Mononuclear cell (primary cell): ENCODE data around the gene NLK. TPM values are rescaled to one million over a fixed set of nuclear protein-coding genes. Genes with fewer than 3 reads are reported as not detected.
"Not testable (repeated sequence)": the region's sequence is repeated elsewhere in the genome, so short reads cannot be mapped to it uniquely, and the experiment has no call there.

Experiments used
- H3K27me3 ChIP-seq: 2 replicates; pipeline ENCODE4 v1.6.0; 2011; ENCODE audit warnings: low read length, control low read depth; ENCODE audit not compliant: insufficient read depth
- H3K4me1 ChIP-seq: 2 replicates; pipeline ENCODE4 v1.5.1; 2011; ENCODE audit warnings: mild to moderate bottlenecking, low read length, control low read depth; ENCODE audit not compliant: insufficient read depth
- H3K4me3 ChIP-seq: 2 replicates; pipeline ENCODE4 v1.5.1; 2011; ENCODE audit warnings: mild to moderate bottlenecking, low read length, moderate library complexity
- H3K9me3 ChIP-seq: 2 replicates; pipeline ENCODE4 v1.5.1; 2011; ENCODE audit warnings: low read depth, mild to moderate bottlenecking, control low read depth, low read length
- total RNA-seq: library from RNA; depleted of rRNA; stranded (reverse); fragments of >200 nt; gene quantifications from one replicate; pipeline ENCODE4 v1.2.3, GENCODE V29; 2012

Gene NLK
- total RNA-seq, 1 donor: 17.1 TPM

DNA sequence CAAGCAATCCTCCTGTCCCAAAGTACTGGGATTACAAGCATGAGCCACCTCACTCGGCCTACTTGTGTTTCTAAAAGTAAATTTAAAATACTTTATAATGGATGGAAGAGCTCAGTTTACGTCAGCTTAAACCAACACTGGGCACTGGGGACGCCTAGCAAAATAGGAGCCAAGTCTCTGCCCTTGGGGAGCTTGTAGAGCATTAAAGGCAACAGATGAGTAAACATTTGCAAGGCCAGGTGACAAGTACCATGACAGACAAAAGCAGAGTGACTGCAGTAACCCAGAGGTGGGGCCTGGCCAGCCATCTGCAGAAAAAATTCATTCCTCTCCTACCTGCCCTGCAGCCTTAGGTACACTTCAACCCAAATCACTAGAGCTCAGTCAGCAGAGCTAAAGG lies 12.1 kb upstream of the NLK start:
- Histone ChIP-seq H3K9me3 (no peaks in the 10 kb centered on the region), H3K4me3 (no peak overlapping the region), H3K27me3 (no peaks in the 10 kb centered on the region), H3K4me1 (peaks cover 5% of the 10 kb centered on the region)

DNA sequence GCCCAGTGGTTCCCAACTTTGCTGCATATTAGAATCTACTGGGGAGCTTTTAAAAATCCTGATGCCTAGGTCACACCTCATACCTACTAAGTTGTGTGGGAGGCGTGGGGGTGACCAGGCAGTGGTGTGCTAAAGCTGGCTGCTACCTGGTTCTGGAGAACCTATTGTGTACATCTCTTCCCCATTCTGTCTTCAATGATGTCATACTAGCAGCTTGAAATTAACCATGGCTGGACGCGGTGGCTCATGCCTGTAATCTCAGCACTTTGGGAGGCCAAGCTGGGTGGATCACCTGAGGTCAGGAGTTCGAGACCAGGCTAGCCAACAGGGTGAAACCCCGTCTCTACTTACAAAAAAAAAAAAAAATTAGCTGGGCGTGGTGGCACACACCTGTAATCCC lies 11.3 kb upstream of the NLK start:
- H3K9me3 ChIP-seq: no peaks in the 10 kb centered on the region
- H3K27me3 ChIP-seq: no peaks in the 10 kb centered on the region
- no peak overlapping the region for H3K4me3 ChIP-seq
- peaks cover 5% of the 10 kb centered on the region for H3K4me1 ChIP-seq

DNA sequence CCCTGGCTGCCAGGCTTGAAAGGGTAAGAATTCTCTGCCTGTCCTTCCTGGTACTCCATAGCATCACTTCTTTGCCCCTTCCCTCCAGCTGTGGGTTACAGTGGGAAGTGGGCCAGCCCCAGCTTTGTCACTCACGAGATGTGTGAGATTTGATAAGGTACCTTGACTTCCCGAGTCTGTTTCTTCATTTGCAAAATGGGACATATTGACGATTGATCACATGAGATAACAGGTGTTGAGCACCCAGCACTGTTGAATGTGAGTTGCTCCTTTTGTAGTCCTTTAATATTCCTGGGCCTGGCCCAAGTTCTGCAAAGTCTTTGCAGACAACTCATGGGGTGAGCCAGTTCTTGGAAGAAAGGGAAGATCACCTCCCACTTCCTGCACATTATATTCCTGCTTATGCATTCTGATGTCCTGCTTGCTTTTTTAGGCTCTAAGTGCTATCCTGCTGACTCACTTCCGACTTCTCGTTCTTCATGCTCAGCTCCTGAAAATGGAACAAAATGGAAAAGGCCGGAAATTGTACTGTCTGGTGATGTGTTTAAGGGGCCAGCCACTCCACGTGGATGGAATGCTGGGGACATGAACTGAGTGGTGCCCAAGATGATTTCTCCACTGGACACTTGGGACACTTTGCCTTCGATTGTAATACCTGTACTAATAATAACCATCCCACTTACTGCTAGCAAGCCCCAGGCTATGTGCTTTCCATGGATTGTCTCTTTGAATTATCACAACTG lies 8.3 kb upstream of the NLK start:
- Histone ChIP-seq H3K9me3 (no peaks in the 10 kb centered on the region), H3K27me3 (no peaks in the 10 kb centered on the region), H3K4me1 (peaks cover 5% of the 10 kb centered on the region), H3K4me3 (no peak overlapping the region)

DNA sequence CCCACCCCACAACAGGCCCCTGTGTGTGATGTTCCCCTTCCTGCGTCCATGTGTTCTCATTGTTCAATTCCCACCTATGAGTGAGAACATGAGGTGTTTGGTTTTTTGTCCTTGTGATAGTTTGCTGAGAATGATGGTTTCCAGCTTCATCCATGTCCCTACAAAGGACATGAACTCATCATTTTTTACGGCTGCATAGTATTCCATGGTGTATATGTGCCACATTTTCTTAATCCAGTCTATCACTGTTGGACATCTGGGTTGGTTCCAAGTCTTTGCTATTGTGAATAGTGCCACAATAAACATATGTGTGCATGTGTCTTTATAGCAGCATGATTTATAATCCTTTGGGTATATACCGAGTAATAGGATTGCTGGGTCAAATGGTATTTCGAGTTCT lies 7.0 kb upstream of the NLK start:
- H3K4me1 ChIP-seq, H3K4me3 ChIP-seq, H3K9me3 ChIP-seq, H3K27me3 ChIP-seq: not testable (repeated sequence)

DNA sequence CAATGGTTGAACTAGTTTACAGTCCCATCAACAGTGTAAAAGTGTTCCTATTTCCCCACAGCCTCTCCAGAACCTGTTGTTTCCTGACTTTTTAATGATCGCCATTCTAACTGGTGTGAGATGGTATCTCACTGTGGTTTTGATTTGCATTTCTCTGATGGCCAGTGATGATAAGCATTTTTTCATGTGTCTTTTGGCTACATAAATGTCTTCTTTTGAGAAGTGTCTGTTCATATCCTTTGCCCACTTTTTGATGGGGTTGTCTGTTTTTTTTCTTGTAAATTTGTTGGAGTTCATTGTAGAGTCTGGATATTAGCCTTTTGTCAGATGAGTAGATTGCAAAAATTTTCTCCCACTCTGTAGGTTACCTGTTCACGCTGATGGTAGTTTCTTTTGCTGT lies 6.6 kb upstream of the NLK start:
- H3K4me3 ChIP-seq, H3K27me3 ChIP-seq, H3K9me3 ChIP-seq: not testable (repeated sequence)
- peaks cover 10% of the 10 kb centered on the region for H3K4me1 ChIP-seq

DNA sequence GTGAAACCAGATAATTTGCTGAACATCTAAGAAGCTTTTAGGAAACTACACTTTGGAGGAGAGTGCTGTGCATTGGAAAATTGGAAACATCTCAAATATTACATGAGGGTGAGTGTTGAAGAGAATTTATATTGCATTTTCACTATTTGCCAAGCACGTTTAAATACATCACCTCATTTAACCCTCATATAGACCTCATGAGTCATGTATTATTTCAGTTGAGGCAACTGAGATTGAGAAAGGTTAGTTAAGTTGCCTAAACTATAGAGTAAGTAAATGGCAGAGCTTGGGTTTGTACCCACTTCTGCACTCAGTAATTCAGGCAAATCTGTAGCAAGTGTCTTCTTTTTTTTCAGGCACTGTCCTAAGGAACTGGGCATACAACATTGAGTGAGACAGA lies 3.7 kb upstream of the NLK start:
- H3K27me3 ChIP-seq: no peaks in the 10 kb centered on the region
- no peaks in the 10 kb centered on the region for H3K9me3 ChIP-seq
- no peak overlapping the region for H3K4me3 ChIP-seq
- H3K4me1 ChIP-seq: peaks cover 25% of the 10 kb centered on the region

DNA sequence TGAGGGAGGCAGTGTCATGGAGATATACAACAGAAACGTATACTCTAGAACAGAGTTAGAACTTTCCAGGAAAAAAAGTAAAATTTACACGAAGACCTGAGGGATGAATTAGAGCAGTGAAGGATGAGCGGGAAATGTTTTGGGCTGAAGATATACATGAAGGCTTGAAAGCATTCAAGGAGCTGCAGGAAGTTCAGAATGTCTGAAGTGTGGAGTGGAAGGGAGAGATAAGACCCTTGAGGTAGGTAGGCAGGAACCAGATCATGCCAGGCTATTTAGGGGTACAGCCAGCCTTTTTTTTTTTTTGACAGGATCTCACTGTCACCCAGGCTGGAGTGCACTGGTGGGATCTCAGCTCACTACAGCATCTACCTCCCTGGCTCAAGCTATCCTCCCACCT lies 3.2 kb upstream of the NLK start:
- Histone ChIP-seq H3K9me3 (no peaks in the 10 kb centered on the region), H3K4me1 (peaks cover 21% of the 10 kb centered on the region), H3K27me3 (no peaks in the 10 kb centered on the region), H3K4me3 (no peak overlapping the region)

DNA sequence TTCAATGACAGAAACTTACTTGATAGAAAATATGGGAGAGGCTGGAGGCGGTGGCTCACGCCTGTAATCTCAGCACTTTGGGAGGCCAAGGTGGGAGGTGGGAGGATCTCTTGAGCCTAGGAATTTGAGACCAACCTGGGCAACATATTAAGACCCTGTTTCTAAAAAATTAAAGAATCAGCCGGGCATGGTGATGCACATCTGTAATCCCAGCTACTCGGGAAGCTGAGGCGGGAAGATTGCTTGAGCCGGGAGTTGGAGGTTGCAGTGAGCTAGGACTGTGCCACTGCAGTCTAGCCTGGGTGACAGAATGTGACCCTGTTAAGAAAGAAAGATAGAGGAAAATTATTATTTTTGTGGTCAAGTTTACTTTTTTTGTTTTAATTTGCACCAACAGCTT lies 2.1 kb upstream of the NLK start:
- H3K4me3 ChIP-seq: no peak overlapping the region
- H3K4me1 ChIP-seq: peaks cover 30% of the 10 kb centered on the region
- H3K9me3 ChIP-seq: no peaks in the 10 kb centered on the region

DNA sequence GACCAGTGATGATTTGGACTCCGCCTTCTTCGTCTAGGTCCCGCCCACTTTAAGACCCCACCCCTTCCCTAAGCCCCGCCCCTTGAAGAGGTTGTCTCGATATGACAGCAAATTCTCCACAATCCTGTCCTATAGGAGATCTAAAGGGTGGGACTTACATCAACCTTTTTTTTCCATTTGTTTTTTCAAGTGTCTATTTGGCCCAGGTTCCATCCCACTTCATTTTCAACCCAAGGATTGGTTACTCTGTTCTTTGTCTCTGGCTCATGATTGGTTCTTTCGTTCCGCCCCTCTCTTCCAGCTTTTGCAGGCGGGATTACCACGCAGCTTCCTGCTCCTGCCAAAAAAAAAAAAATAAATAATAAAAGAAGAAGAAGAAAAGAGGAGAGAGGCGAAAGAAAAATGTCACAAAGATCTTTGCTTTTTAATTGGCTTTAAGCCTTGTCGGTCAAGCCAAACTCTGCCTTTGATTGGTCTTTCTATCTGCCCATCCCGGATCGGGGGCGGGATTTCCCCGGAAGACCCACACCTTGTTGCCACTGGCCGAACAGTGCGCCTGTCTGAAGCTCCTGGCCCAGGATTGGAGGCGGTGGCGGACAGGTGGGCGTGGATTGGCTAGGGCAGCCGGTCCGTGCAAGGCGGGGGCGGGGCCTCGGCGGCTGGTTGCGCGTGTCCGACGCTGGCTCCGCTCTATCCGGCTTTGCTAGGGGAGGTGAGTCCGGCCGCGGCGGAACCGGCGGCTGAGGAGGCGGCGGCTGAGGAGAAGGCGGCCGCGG lies 1.2 kb upstream of the NLK start:
- H3K9me3 ChIP-seq: no peaks in the 10 kb centered on the region
- H3K4me3 ChIP-seq: peak overlapping the region; percentile 63
- peaks cover 30% of the 10 kb centered on the region for H3K4me1 ChIP-seq
- no peaks in the 10 kb centered on the region for H3K27me3 ChIP-seq

More for the DNA sequence above, 2.1 kb upstream of the NLK start:
- no peaks in the 10 kb centered on the region for H3K27me3 ChIP-seq

DNA sequence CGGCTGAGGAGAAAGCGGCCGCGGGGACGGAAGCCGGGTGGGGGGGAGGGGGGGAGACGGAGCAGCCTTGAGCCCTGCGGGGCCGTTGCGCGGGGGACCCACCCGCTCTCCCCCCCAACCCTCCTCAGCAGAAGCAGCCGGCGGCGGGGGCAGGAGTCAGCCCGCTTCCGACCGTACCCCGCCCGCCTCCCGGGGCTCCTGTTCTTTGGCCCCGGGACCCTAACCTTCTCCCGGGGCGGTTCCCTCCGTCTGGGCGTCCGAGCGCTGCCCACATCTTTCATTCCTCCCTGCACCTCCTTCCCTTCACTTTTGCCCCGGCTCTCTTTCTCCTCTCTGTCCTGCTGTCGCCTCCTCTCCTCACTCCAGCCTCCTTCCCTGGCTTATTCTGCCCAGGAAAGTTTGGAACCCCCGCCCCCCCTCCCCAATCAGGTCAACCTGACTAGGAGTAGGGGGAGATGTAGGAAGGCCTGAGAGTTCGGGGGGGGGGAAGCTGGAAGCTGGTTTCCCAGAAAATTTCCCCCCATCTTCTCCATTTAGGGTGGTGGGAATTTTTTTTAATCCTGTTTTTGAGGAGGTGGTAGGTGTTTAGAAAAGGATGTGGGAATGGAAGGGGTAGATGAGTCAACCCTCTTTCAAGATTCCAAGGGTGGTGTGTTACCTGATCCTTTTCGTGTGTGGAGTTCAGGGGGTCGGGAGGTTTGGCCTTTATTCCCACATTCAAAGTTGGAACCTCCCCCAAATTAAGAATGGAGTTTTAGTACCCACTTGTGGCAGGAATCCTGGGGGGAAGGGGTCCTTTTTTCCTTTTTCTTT lies 427 bp upstream of the NLK start:
- Histone ChIP-seq H3K4me1 (peaks cover 34% of the 10 kb centered on the region), H3K9me3 (no peaks in the 10 kb centered on the region), H3K27me3 (no peaks in the 10 kb centered on the region), H3K4me3 (peak overlapping the region; percentile 63)

DNA sequence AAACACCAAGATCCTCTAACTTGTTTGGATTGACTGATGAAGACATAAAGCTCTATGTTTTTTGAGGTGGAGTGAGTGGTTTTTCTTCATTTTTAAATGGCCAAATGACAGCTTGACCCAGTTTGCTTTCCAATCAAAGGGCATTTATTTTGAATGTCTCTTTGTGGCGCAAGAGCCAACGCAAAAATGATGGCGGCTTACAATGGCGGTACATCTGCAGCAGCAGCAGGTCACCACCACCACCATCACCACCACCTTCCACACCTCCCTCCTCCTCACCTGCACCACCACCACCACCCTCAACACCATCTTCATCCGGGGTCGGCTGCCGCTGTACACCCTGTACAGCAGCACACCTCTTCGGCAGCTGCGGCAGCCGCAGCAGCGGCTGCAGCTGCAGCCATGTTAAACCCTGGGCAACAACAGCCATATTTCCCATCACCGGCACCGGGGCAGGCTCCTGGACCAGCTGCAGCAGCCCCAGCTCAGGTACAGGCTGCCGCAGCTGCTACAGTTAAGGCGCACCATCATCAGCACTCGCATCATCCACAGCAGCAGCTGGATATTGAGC lies 329 bp downstream of the NLK start:
- Histone ChIP-seq H3K4me3 (no peak overlapping the region), H3K27me3 (no peaks in the 10 kb centered on the region), H3K4me1 (peaks cover 34% of the 10 kb centered on the region), H3K9me3 (no peaks in the 10 kb centered on the region)

DNA sequence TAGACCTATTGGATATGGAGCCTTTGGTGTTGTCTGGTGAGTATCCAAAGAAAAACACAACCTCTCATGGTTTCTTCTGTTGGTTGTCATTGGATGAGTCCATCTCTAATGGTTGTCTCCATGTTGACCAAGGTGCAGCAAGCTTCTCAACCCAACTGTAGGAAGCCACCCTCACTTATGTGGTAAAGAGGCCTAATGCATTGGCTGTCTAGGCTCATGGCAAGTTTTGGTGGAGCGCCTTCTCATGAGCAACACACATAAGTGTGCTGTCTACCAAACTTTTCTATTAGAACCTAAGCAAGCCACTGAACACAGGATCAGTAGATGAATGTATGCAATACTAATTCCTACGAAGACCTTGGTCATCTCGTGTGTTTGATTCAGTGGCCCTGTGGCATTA lies 819 bp downstream of the NLK start:
- no peak overlapping the region for H3K4me3 ChIP-seq
- H3K27me3 ChIP-seq: no peaks in the 10 kb centered on the region
- H3K4me1 ChIP-seq: peaks cover 34% of the 10 kb centered on the region
- no peaks in the 10 kb centered on the region for H3K9me3 ChIP-seq

DNA sequence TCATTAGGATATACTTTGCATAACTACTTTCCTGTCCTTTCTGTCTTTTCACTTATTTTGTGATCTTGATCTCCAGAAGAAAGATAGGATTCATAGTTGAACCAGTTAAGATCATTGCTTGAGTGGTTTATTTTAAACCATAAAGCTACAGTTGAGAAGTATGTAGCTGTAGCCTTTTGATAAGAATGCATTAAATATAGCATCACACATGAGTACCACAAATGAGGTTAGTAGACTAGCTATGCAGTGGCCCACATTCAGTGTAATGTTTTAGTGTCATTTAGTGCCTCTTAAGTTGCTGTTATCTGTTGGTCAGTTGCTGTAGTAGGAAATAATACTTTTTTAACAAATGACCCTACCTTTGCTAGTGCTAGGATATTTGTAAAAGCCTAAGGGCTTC lies 1.3 kb downstream of the NLK start:
- H3K4me1 ChIP-seq: peaks cover 34% of the 10 kb centered on the region
- H3K27me3 ChIP-seq: no peaks in the 10 kb centered on the region
- no peak overlapping the region for H3K4me3 ChIP-seq
- no peaks in the 10 kb centered on the region for H3K9me3 ChIP-seq

DNA sequence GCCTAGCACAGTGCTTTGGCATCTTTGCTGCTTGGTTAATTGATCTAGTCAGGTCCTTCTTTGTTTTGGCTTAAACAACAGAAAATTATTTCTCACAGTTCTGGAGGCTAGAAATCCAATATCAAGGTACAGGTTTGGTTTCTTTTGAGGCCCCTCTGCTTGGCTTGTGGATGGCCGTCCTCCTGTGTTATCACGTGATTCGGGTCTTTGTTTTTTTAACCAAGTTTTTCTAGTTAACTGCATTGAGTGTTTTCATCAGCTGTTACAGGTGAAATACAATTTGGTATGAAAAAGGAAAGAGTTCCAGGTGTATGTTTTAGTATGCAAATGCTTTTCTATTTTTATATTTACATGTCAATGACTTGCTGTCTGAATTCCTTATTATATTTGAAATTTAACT lies 2.8 kb downstream of the NLK start:
- Histone ChIP-seq H3K4me3 (no peak overlapping the region), H3K9me3 (no peaks in the 10 kb centered on the region), H3K27me3 (no peaks in the 10 kb centered on the region), H3K4me1 (peaks cover 34% of the 10 kb centered on the region)
